Liver (tissue), 9 donors: ENCODE data around the gene AGBL4. TPM values are rescaled to one million over a fixed set of nuclear protein-coding genes. Genes with fewer than 3 reads are reported as not detected.

ENCODE experiments used
- DNase-seq: peaks from one replicate; pipeline ENCODE4 v3.0.0-alpha.2; 2017; ENCODE audit warnings: low spot score
- H3K27ac ChIP-seq, 2 donors: one replicate each; pipeline ENCODE4 v1.7.0; 2013; ENCODE audit warnings: inconsistent platforms in 2 of 2, low read length in 2 of 2, control low read depth in 1 of 2, low read depth in 1 of 2, mild to moderate bottlenecking in 1 of 2
- H3K27me3 ChIP-seq, 4 donors: one replicate each; pipeline versions ENCODE4 v1.6.1 to v1.7.0; 2013; ENCODE audit warnings: low read length in 3 of 4, inconsistent platforms in 1 of 4, mild to moderate bottlenecking in 1 of 4, moderate library complexity in 1 of 4; ENCODE audit not compliant: control insufficient read depth in 4 of 4, insufficient read depth in 4 of 4
- H3K36me3 ChIP-seq, 4 donors: one replicate each; pipeline versions ENCODE4 v1.6.1 to v1.7.0; 2013; ENCODE audit warnings: low read length in 3 of 4, mild to moderate bottlenecking in 3 of 4, low read depth in 1 of 4, moderate library complexity in 1 of 4; ENCODE audit not compliant: control insufficient read depth in 4 of 4, insufficient read depth in 3 of 4
- H3K4me1 ChIP-seq, 4 donors: one replicate each; pipeline versions ENCODE4 v1.6.1 to v1.7.0; 2013; ENCODE audit warnings: low read length in 3 of 4, mild to moderate bottlenecking in 3 of 4, moderate library complexity in 1 of 4; ENCODE audit not compliant: control insufficient read depth in 4 of 4, insufficient read depth in 4 of 4
- H3K4me3 ChIP-seq, 3 donors: one replicate each; pipeline versions ENCODE4 v1.6.1 to v1.7.0; 2013; ENCODE audit warnings: low read length in 3 of 3, control low read depth in 1 of 3, low read depth in 1 of 3, mild to moderate bottlenecking in 1 of 3
- H3K9ac ChIP-seq, 2 donors: one replicate each; pipeline ENCODE4 v1.7.0; 2013; ENCODE audit warnings: low read length in 2 of 2, mild to moderate bottlenecking in 2 of 2, moderate library complexity in 2 of 2, control low read depth in 1 of 2, low read depth in 1 of 2
- H3K9me3 ChIP-seq, 4 donors: one replicate each; pipeline versions ENCODE4 v1.6.1 to v1.7.0; 2013; ENCODE audit warnings: low read length in 3 of 4; ENCODE audit not compliant: control insufficient read depth in 4 of 4
- ATF3 ChIP-seq: IDR thresholded peaks from 2 replicates; pipeline ENCODE4 v1.6.1; 2016; ENCODE audit warnings: antibody characterized with exemption
- EGR1 ChIP-seq, 2 donors: IDR thresholded peaks; 2 replicates each; pipeline ENCODE4 v1.6.1; 2016 to 2018; ENCODE audit warnings: antibody characterized with exemption in 2 of 2, low read depth in 2 of 2
- FOXA1 ChIP-seq: IDR thresholded peaks from 2 replicates; pipeline ENCODE4 v1.6.1; 2016; ENCODE audit warnings: antibody characterized with exemption
- FOXA2 ChIP-seq: IDR thresholded peaks from 2 replicates; pipeline ENCODE4 v1.6.1; 2016; ENCODE audit warnings: antibody characterized with exemption
- GABPA ChIP-seq, 2 donors: IDR thresholded peaks in 1 of 2; conservative IDR thresholded peaks in 1 of 2; 2 replicates each; pipeline ENCODE4 v1.6.1; 2016; ENCODE audit warnings: antibody characterized with exemption in 2 of 2, mild to moderate bottlenecking in 1 of 2, moderate library complexity in 1 of 2
- HNF4A ChIP-seq, 2 donors: conservative IDR thresholded peaks; 2 replicates each; pipeline ENCODE4 v1.6.1; 2016; ENCODE audit warnings: antibody characterized with exemption in 2 of 2, mild to moderate bottlenecking in 2 of 2
- HNF4G ChIP-seq: IDR thresholded peaks from 2 replicates; pipeline ENCODE4 v1.6.1; 2016; ENCODE audit warnings: antibody characterized with exemption
- JUND ChIP-seq, 2 donors: IDR thresholded peaks; 2 replicates each; pipeline ENCODE4 v1.6.1; 2016; ENCODE audit warnings: antibody characterized with exemption in 2 of 2
- NR2F2 ChIP-seq: IDR thresholded peaks from 2 replicates; pipeline ENCODE4 v1.6.1; 2016; ENCODE audit warnings: antibody characterized with exemption
- RAD21 ChIP-seq, 2 donors: IDR thresholded peaks; 2 replicates each; pipeline ENCODE4 v1.6.1; 2016; ENCODE audit warnings: antibody characterized with exemption in 2 of 2, mild to moderate bottlenecking in 2 of 2
- RXRA ChIP-seq, 2 donors: IDR thresholded peaks; 2 replicates each; pipeline ENCODE4 v1.6.1; 2017 to 2018; ENCODE audit warnings: antibody characterized with exemption in 2 of 2, mild to moderate bottlenecking in 1 of 2
- SP1 ChIP-seq: IDR thresholded peaks from 2 replicates; pipeline ENCODE4 v1.6.1; 2018; ENCODE audit warnings: antibody characterized with exemption, mild to moderate bottlenecking
- TAF1 ChIP-seq: conservative IDR thresholded peaks from 2 replicates; pipeline ENCODE4 v1.6.1; 2016; ENCODE audit warnings: antibody characterized with exemption, mild to moderate bottlenecking
- YY1 ChIP-seq: IDR thresholded peaks from 2 replicates; pipeline ENCODE4 v1.6.1; 2016; ENCODE audit warnings: antibody characterized with exemption, mild to moderate bottlenecking
- WGBS: extraction: QIAGEN DNeasy Blood & Tissue Kit; methylation state at CpG from one replicate; pipeline ENCODE4 v1.1.7; 2013; 5-methylcytosine and 5-hydroxymethylcytosine counted together
- polyA plus RNA-seq, 2 donors: library from polyadenylated mRNA; stranded (reverse) in 1 of 2; unstranded in 1 of 2; fragments of 200-250 nt in 1 of 2; fragments of >200 nt in 1 of 2; fragmentation: Nextera tagmentation in 1 of 2; extraction: Ambion mirVana in 1 of 2; gene quantifications; one replicate each; pipeline versions ENCODE4 v1.2.1 to v1.2.3, GENCODE V29; 2013 to 2015
- total RNA-seq, 2 donors: library from RNA; depleted of rRNA; stranded (reverse); fragments of >200 nt; gene quantifications; one replicate each; pipeline ENCODE4 v1.2.3, GENCODE V29; 2014
- TF ChIP-seq, protein P1 (sequence below): IDR thresholded peaks from 2 replicates; pipeline ENCODE4 v1.6.1; 2016; ENCODE audit warnings: antibody characterized with exemption
- TF ChIP-seq, protein P2 (sequence below): fragments of 150-350 bp; IDR thresholded peaks from 2 replicates; pipeline ENCODE4 v1.5.1; 2017; ENCODE audit warnings: improper control_type of control experiment, low read depth, low read length; ENCODE audit not compliant: missing input control
- TF ChIP-seq, protein P3 (sequence below): IDR thresholded peaks from 2 replicates; pipeline ENCODE4 v1.6.1; 2016; ENCODE audit warnings: antibody characterized with exemption, mild to moderate bottlenecking
- TF ChIP-seq, protein P4 (sequence below): IDR thresholded peaks from 2 replicates; pipeline ENCODE4 v1.6.1; 2016; ENCODE audit warnings: antibody characterized with exemption
- donor health status: healthy.
- donor health status: healthy.
- donor health status: healthy.
- donor health status: healthy.
- donor health status: healthy.

AGBL4 gene
- total and polyA plus RNA-seq, 4 donors, result 0.75 to 0.76 TPM; not detected in 2

DNA sequence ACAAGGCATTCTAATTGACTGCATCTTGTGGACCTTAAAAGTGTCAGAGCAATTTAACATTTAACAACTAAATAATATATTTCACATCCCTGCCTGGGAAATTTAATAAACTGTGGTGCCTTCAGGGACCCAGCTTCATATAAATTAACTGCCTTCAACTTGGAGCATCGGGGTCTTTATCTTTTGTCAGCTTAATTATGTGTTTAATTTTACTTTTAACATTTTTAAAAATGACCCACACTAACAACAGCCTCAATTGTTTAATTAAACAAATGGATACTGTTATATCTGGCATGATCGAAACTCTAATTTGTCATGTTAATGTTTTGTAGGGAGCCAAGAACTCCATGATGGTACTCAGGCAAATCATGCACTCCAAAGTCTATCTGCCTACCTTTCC, 857.7 kb downstream of the AGBL4 start:
- H3K27ac ChIP-seq, result no peak overlapping the region

DNA sequence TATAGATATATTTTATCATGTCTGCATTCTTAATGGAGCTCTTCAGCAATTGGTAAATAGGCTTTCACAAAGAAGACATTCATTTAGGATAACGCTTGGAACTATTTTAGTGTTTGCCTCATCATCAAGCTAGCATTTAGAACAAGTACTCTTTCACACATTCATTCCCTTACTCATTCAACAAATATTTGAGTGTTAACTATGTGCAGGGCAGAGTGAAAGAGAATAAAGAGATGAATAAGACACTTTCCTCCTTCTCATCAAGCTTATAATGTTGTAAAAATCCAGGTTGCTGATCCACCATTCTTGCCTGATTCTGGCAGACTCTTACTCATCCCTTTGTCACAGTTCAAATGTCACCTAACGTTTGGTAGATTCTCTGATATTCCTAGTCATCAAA, 860.7 kb downstream of the AGBL4 start:
- peaks cover 0 to 2% (median 0%) of the 10 kb centered on the region in 4 donors for H3K27me3 ChIP-seq
- no peak overlapping the region for H3K27ac ChIP-seq
- H3K4me3 ChIP-seq, result no peak overlapping the region
- no peak overlapping the region for H3K9ac ChIP-seq
- no peaks in the 10 kb centered on the region for H3K4me1 ChIP-seq
- no peak for DNase-seq
- H3K36me3 ChIP-seq, result no peaks in the 10 kb centered on the region
- TF ChIP-seq TAF1 (no peak), NR2F2 (no peak), EGR1 (IDR thresholded peaks at IDR 0.05; ENCODE audit: low read depth in 2 of 2) (no peak), ATF3 (no peak), GABPA (IDR thresholded peaks at IDR 0.05 in 1 of 2, conservative IDR thresholded peaks at IDR 0.05 in 1 of 2) (no peak), HNF4A (conservative IDR thresholded peaks at IDR 0.05) (no peak), HNF4G (no peak), FOXA2 (no peak), JUND (IDR thresholded peaks at IDR 0.05) (no peak), RAD21 (IDR thresholded peaks at IDR 0.05) (no peak), FOXA1 (no peak), RXRA (IDR thresholded peaks at IDR 0.05) (no peak), SP1 (no peak), YY1 (no peak)
- TF ChIP-seq, protein P1, sequence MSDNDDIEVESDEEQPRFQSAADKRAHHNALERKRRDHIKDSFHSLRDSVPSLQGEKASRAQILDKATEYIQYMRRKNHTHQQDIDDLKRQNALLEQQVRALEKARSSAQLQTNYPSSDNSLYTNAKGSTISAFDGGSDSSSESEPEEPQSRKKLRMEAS, result no peak
- TF ChIP-seq, protein P2, sequence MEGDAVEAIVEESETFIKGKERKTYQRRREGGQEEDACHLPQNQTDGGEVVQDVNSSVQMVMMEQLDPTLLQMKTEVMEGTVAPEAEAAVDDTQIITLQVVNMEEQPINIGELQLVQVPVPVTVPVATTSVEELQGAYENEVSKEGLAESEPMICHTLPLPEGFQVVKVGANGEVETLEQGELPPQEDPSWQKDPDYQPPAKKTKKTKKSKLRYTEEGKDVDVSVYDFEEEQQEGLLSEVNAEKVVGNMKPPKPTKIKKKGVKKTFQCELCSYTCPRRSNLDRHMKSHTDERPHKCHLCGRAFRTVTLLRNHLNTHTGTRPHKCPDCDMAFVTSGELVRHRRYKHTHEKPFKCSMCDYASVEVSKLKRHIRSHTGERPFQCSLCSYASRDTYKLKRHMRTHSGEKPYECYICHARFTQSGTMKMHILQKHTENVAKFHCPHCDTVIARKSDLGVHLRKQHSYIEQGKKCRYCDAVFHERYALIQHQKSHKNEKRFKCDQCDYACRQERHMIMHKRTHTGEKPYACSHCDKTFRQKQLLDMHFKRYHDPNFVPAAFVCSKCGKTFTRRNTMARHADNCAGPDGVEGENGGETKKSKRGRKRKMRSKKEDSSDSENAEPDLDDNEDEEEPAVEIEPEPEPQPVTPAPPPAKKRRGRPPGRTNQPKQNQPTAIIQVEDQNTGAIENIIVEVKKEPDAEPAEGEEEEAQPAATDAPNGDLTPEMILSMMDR, result no peak
- TF ChIP-seq, protein P3, sequence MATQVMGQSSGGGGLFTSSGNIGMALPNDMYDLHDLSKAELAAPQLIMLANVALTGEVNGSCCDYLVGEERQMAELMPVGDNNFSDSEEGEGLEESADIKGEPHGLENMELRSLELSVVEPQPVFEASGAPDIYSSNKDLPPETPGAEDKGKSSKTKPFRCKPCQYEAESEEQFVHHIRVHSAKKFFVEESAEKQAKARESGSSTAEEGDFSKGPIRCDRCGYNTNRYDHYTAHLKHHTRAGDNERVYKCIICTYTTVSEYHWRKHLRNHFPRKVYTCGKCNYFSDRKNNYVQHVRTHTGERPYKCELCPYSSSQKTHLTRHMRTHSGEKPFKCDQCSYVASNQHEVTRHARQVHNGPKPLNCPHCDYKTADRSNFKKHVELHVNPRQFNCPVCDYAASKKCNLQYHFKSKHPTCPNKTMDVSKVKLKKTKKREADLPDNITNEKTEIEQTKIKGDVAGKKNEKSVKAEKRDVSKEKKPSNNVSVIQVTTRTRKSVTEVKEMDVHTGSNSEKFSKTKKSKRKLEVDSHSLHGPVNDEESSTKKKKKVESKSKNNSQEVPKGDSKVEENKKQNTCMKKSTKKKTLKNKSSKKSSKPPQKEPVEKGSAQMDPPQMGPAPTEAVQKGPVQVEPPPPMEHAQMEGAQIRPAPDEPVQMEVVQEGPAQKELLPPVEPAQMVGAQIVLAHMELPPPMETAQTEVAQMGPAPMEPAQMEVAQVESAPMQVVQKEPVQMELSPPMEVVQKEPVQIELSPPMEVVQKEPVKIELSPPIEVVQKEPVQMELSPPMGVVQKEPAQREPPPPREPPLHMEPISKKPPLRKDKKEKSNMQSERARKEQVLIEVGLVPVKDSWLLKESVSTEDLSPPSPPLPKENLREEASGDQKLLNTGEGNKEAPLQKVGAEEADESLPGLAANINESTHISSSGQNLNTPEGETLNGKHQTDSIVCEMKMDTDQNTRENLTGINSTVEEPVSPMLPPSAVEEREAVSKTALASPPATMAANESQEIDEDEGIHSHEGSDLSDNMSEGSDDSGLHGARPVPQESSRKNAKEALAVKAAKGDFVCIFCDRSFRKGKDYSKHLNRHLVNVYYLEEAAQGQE, result no peak
- TF ChIP-seq, protein P4, sequence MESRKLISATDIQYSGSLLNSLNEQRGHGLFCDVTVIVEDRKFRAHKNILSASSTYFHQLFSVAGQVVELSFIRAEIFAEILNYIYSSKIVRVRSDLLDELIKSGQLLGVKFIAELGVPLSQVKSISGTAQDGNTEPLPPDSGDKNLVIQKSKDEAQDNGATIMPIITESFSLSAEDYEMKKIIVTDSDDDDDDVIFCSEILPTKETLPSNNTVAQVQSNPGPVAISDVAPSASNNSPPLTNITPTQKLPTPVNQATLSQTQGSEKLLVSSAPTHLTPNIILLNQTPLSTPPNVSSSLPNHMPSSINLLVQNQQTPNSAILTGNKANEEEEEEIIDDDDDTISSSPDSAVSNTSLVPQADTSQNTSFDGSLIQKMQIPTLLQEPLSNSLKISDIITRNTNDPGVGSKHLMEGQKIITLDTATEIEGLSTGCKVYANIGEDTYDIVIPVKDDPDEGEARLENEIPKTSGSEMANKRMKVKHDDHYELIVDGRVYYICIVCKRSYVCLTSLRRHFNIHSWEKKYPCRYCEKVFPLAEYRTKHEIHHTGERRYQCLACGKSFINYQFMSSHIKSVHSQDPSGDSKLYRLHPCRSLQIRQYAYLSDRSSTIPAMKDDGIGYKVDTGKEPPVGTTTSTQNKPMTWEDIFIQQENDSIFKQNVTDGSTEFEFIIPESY, result no peak
- H3K9me3 ChIP-seq, result no peaks in the 10 kb centered on the region
- 54% methylated on average over 2 of the region's 2 CpGs for WGBS

More for the DNA sequence above, 857.7 kb downstream of the AGBL4 start:
- 61% methylated on average over 2 of the region's 2 CpGs for WGBS
- no peaks in the 10 kb centered on the region for H3K4me1 ChIP-seq
- peaks cover 0 to 2% (median 0%) of the 10 kb centered on the region in 4 donors for H3K27me3 ChIP-seq
- no peaks in the 10 kb centered on the region for H3K9me3 ChIP-seq
- H3K9ac ChIP-seq, result no peak overlapping the region
- no peak overlapping the region for H3K4me3 ChIP-seq
- no peak for DNase-seq
- no peak for TF ChIP-seq GABPA (IDR thresholded peaks at IDR 0.05 in 1 of 2, conservative IDR thresholded peaks at IDR 0.05 in 1 of 2)
- no peak for TF ChIP-seq HNF4G
- TF ChIP-seq SP1, result no peak
- no peak for TF ChIP-seq YY1
- TF ChIP-seq, protein P1, result no peak
- no peak for TF ChIP-seq RXRA (IDR thresholded peaks at IDR 0.05)
- TF ChIP-seq, protein P4, result no peak
- TF ChIP-seq RAD21 (IDR thresholded peaks at IDR 0.05), result no peak
- no peaks in the 10 kb centered on the region for H3K36me3 ChIP-seq
